Osteocyte (in vitro differentiated cells): ENCODE data around the gene SHF. TPM values are rescaled to one million over a fixed set of nuclear protein-coding genes. Genes with fewer than 3 reads are reported as not detected.

Experiments
- DNase-seq: peaks from one replicate; pipeline ENCODE4 v3.0.0; 2021; ENCODE audit warnings: mixed read lengths; ENCODE audit not compliant: unreplicated experiment; ENCODE audit errors: extremely low spot score
- H3K27ac Mint-ChIP-seq: one replicate; pipeline ENCODE4 v1.8.0; 2021; ENCODE audit warnings: mild to moderate bottlenecking, mixed read lengths; ENCODE audit not compliant: unreplicated experiment
- H3K27me3 Mint-ChIP-seq: one replicate; pipeline ENCODE4 v1.8.0; 2021; ENCODE audit warnings: mixed read lengths; ENCODE audit not compliant: unreplicated experiment
- H3K36me3 Mint-ChIP-seq: one replicate; pipeline ENCODE4 v1.8.0; 2021; ENCODE audit warnings: mixed read lengths; ENCODE audit not compliant: unreplicated experiment
- H3K4me1 Mint-ChIP-seq: one replicate; pipeline ENCODE4 v1.8.0; 2021; ENCODE audit warnings: mixed read lengths; ENCODE audit not compliant: unreplicated experiment
- H3K4me3 Mint-ChIP-seq: one replicate; pipeline ENCODE4 v1.8.0; 2021; ENCODE audit warnings: mild to moderate bottlenecking, moderate library complexity, mixed read lengths; ENCODE audit not compliant: unreplicated experiment
- H3K9me3 Mint-ChIP-seq: one replicate; pipeline ENCODE4 v1.8.0; 2021; ENCODE audit warnings: mixed read lengths; ENCODE audit not compliant: unreplicated experiment
- total RNA-seq: library from RNA; stranded (reverse); gene quantifications from 2 replicates; pipeline ENCODE4 v1.2.1, GENCODE V29; 2021
- TF ChIP-seq, protein P1 (sequence below): fragments of 200-600 bp; sonication (generic); IDR thresholded peaks from 2 replicates; pipeline ENCODE4 v1.5.0; 2021; ENCODE audit warnings: antibody characterized with exemption, mild to moderate bottlenecking, moderate library complexity

SHF gene
- total RNA-seq, 1 donor from 2014 or later: 15.8 TPM

DNA sequence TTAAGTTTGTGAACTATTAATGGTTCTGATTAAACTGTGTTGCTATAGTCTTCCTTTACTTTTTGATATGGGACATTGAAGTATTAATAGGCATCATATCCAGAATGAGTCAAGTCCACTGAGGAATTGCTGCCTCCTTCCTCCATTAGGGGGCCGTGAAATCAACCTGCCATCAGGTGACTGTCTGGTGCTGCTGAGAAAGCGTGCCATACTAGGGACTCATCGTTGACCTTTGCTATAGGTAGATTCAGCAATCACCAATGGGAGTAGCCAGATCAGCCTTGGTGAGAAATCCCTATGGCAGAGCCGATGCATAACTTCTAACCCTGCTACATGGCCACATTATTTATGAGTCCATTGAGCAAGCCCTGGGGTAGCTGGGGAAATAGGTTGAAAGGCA lies 34.2 kb upstream of the SHF start:
- no peak overlapping the region for H3K4me3 Mint-ChIP-seq
- H3K9me3 Mint-ChIP-seq: no peaks in the 10 kb centered on the region
- no peaks in the 10 kb centered on the region for H3K4me1 Mint-ChIP-seq
- peaks cover 33% of the 10 kb centered on the region for H3K27me3 Mint-ChIP-seq
- no peak for DNase-seq
- no peak overlapping the region for H3K27ac Mint-ChIP-seq
- TF ChIP-seq, protein P1, sequence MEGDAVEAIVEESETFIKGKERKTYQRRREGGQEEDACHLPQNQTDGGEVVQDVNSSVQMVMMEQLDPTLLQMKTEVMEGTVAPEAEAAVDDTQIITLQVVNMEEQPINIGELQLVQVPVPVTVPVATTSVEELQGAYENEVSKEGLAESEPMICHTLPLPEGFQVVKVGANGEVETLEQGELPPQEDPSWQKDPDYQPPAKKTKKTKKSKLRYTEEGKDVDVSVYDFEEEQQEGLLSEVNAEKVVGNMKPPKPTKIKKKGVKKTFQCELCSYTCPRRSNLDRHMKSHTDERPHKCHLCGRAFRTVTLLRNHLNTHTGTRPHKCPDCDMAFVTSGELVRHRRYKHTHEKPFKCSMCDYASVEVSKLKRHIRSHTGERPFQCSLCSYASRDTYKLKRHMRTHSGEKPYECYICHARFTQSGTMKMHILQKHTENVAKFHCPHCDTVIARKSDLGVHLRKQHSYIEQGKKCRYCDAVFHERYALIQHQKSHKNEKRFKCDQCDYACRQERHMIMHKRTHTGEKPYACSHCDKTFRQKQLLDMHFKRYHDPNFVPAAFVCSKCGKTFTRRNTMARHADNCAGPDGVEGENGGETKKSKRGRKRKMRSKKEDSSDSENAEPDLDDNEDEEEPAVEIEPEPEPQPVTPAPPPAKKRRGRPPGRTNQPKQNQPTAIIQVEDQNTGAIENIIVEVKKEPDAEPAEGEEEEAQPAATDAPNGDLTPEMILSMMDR: no peak
- no peaks in the 10 kb centered on the region for H3K36me3 Mint-ChIP-seq

DNA sequence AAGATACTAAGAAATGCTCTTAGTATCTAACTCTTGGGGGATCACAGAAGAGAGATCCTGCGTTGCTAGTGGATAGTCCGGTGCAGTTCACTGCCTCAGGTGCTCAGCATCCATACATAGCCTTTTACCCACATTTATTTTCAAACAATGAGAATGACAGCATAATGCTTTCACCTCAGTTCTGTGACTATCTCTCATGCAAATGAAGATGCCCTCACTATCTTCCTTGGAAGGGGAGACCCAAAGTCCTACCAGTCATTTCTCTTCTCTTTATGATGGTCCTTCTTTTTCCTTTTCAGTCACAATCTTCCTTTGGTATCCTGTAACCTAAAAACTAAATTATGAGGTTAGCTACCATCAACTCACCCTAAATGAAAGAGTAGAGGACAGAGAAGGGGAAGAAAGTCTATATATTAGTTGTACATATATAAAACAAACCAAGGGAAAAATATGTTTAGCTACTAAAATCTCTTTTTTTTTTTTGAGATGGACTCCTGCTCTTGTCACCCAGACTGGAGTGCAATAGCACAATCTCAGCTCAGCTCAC lies 33.4 kb upstream of the SHF start:
- no peak overlapping the region for H3K27ac Mint-ChIP-seq
- peaks cover 31% of the 10 kb centered on the region for H3K27me3 Mint-ChIP-seq
- no peaks in the 10 kb centered on the region for H3K36me3 Mint-ChIP-seq
- no peak for DNase-seq
- no peaks in the 10 kb centered on the region for H3K9me3 Mint-ChIP-seq
- TF ChIP-seq, protein P1: no peak
- no peak overlapping the region for H3K4me3 Mint-ChIP-seq
- H3K4me1 Mint-ChIP-seq: no peaks in the 10 kb centered on the region

DNA sequence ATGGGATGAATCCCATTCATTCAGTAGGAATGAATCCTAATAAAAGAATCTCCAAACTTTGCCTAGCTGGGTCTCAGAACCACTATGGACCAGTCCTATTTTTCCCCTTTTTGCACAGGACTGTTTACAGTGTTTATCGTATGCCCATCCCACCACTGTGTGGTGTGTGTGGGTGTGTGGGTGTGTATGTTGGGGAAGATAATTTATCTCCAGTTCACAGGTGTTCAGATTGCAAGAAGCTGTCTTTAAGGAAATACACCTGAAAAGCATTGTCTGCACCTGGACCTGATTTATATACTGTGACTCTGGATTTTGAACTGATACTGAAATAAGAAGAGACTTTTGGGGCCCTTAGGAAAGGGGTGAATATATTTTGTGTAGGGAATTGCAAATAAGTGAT lies 24.7 kb upstream of the SHF start:
- TF ChIP-seq, protein P1: no peak
- no peak for DNase-seq
- Mint-ChIP-seq H3K36me3 (no peaks in the 10 kb centered on the region), H3K27ac (no peak overlapping the region), H3K4me3 (no peak overlapping the region), H3K27me3 (peaks cover 14% of the 10 kb centered on the region), H3K9me3 (no peaks in the 10 kb centered on the region), H3K4me1 (no peaks in the 10 kb centered on the region)

DNA sequence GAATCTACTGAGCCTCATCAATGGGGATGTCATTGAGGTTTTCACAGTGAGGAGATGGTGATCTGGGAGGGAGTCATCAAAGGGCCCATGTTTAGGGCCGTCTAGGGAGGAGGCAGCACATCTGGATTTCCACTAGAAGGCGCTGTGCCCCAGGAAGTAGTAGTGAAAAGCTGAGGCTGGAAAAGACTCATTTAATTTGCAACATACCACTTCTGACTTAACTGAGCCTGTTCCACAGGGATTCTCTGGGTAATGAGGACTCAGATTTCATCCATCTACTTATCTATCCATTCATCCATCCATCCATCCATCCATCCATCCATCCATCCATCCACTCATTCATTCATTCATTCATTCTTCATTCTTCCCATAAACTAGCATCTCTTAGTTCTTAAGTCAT lies 17.4 kb upstream of the SHF start:
- Mint-ChIP-seq H3K27ac (no peak overlapping the region), H3K27me3 (peaks cover 32% of the 10 kb centered on the region), H3K4me3 (no peak overlapping the region), H3K9me3 (no peaks in the 10 kb centered on the region), H3K36me3 (no peaks in the 10 kb centered on the region), H3K4me1 (no peaks in the 10 kb centered on the region)
- no peak for DNase-seq
- TF ChIP-seq, protein P1: peak; percentile 60

DNA sequence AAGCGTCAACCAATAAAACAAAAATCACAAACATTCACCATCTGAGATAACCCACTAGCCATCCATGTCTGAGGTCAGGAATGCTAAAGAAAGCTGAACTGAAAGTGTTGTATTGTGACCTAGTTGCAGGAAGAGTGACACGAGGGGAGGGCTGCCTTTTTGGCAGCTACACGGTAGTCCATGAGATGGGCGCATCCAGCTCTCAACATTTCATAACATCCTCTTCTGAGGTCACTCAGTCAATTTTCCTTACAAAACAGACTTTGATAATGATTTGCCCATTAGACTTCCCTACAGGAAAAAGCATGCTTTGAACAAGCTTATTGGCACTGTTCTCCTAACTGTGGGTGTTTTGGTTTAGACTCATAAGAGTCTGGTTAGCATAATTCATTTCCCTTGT lies 15.4 kb upstream of the SHF start:
- no peaks in the 10 kb centered on the region for H3K4me1 Mint-ChIP-seq
- no peaks in the 10 kb centered on the region for H3K36me3 Mint-ChIP-seq
- no peak overlapping the region for H3K27ac Mint-ChIP-seq
- H3K4me3 Mint-ChIP-seq: no peak overlapping the region
- DNase-seq: no peak
- no peaks in the 10 kb centered on the region for H3K9me3 Mint-ChIP-seq
- TF ChIP-seq, protein P1: no peak
- peaks cover 31% of the 10 kb centered on the region for H3K27me3 Mint-ChIP-seq
